Fibroblast of lung (primary cell): ENCODE data around the gene ADCY2. TPM values are rescaled to one million over a fixed set of nuclear protein-coding genes. Genes with fewer than 3 reads are reported as not detected.

ENCODE experiments used
- DNase-seq, 2 donors: peaks; one replicate each; pipeline versions ENCODE4 v3.0.0 to v3.0.0-alpha.2; 2010; ENCODE audit warnings: low read depth in 2 of 2
- H2AFZ ChIP-seq: 2 replicates; pipeline ENCODE4 v1.5.1; 2012; ENCODE audit warnings: low read length, control low read depth, inconsistent platforms
- H3K27ac ChIP-seq: 2 replicates; pipeline ENCODE4 v1.5.1; 2011; ENCODE audit warnings: low read length, control low read depth; ENCODE audit not compliant: insufficient read depth
- H3K27me3 ChIP-seq: 2 replicates; pipeline ENCODE4 v1.5.1; 2011; ENCODE audit warnings: mild to moderate bottlenecking, low read length; ENCODE audit not compliant: control insufficient read depth, insufficient read depth
- H3K36me3 ChIP-seq: 2 replicates; pipeline ENCODE4 v1.5.1; 2011; ENCODE audit warnings: low read length; ENCODE audit not compliant: control insufficient read depth, insufficient read depth
- H3K4me1 ChIP-seq: 2 replicates; pipeline ENCODE4 v1.5.1; 2011; ENCODE audit warnings: low read length; ENCODE audit not compliant: control insufficient read depth, insufficient read depth; ENCODE audit errors: extremely low read depth
- H3K4me2 ChIP-seq: 2 replicates; pipeline ENCODE4 v1.5.1; 2011; ENCODE audit warnings: low read length, control low read depth; ENCODE audit not compliant: insufficient read depth; ENCODE audit errors: extremely low read depth
- H3K4me3 ChIP-seq, 4 experiments: fragments of 200-600 bp in 1 of 4; sonication (generic) in 1 of 4; replicated peaks in 1 of 4; 2 replicates each; pipeline ENCODE4 v1.5.1; 2011 to 2016; ENCODE audit warnings: low read length in 4 of 4, low read depth in 3 of 4, mild to moderate bottlenecking in 3 of 4, control low read depth in 2 of 4, inconsistent platforms in 1 of 4, mixed read lengths in 1 of 4; ENCODE audit not compliant: insufficient read depth in 1 of 4; ENCODE audit errors: control extremely low read depth in 1 of 4
- H3K79me2 ChIP-seq: 2 replicates; pipeline ENCODE4 v1.5.1; 2012; ENCODE audit warnings: mild to moderate bottlenecking, low read length, inconsistent platforms; ENCODE audit not compliant: control insufficient read depth, insufficient read depth
- H3K9ac ChIP-seq: 2 replicates; pipeline ENCODE4 v1.5.1; 2011; ENCODE audit warnings: mild to moderate bottlenecking, low read length, control low read depth; ENCODE audit not compliant: insufficient read depth
- H3K9me3 ChIP-seq: 2 replicates; pipeline ENCODE4 v1.5.1; 2012; ENCODE audit warnings: low read depth, low read length; ENCODE audit not compliant: control insufficient read depth, insufficient read depth
- H4K20me1 ChIP-seq: 2 replicates; pipeline ENCODE4 v1.5.1; 2011; ENCODE audit warnings: low read length; ENCODE audit not compliant: control insufficient read depth, insufficient read depth; ENCODE audit errors: extremely low read depth
- CTCF ChIP-seq, 2 donors: IDR thresholded peaks in 1 of 2; conservative IDR thresholded peaks in 1 of 2; 1 replicate in 1 of 2; 2 replicates in 1 of 2; pipeline ENCODE4 v1.5.1; 2011 to 2012; ENCODE audit warnings: low read length in 2 of 2, control low read depth in 1 of 2, inconsistent platforms in 1 of 2, low read depth in 1 of 2, mild to moderate bottlenecking in 1 of 2
- EZH2 ChIP-seq: IDR thresholded peaks from 2 replicates; pipeline ENCODE4 v1.5.1; 2012; ENCODE audit warnings: low read length, control low read depth, mild to moderate bottlenecking; ENCODE audit errors: missing control alignments
- polyA plus RNA-seq, 2 donors: library from polyadenylated mRNA; depleted of rRNA in 1 of 2; stranded (reverse) in 1 of 2; unstranded in 1 of 2; fragments of >200 nt; gene quantifications; 2 replicates each; pipeline ENCODE4 v1.2.1, GENCODE V29; 2011 to 2012; ENCODE audit warnings: missing spikeins in 1 of 2
- total RNA-seq: library from RNA; depleted of rRNA; stranded (reverse); fragments of >200 nt; gene quantifications from 2 replicates; pipeline ENCODE4 v1.2.1, GENCODE V29; 2014

ADCY2 gene
- total and polyA plus RNA-seq, 2 donors (not counting 1 experiment from before 2014, with no cell fraction given), result under 0.01 to 0.05 TPM

- Histone ChIP-seq H3K27me3 (no peaks in the 10 kb centered on the region), H3K9me3 (no peaks in the 10 kb centered on the region), H4K20me1 (no peaks in the 10 kb centered on the region), H3K27ac (no peak overlapping the region), H3K4me1 (no peaks in the 10 kb centered on the region), H3K79me2 (no peaks in the 10 kb centered on the region), H3K4me3 (no peak overlapping the region), H3K36me3 (no peaks in the 10 kb centered on the region), H2AFZ (no peak overlapping the region), H3K9ac (no peak overlapping the region), H3K4me2 (no peak overlapping the region)
- TF ChIP-seq EZH2 (no peak), CTCF (conservative IDR thresholded peaks at IDR 0.05 in 1 of 2, IDR thresholded peaks at IDR 0.05 in 1 of 2; ENCODE audit: low read depth in 1 of 2, low read length in 2 of 2) (no peak)
- no peak for DNase-seq
Observed at GRCh38 chr5:7492371-7492770, 96.4 kb downstream of the ADCY2 start.

- H3K9ac ChIP-seq, result no peak overlapping the region
- H3K27ac ChIP-seq, result no peak overlapping the region
- H3K36me3 ChIP-seq, result no peaks in the 10 kb centered on the region
- H2AFZ ChIP-seq, result no peak overlapping the region
- H3K4me1 ChIP-seq, result no peaks in the 10 kb centered on the region
- no peak overlapping the region for H3K4me2 ChIP-seq
- no peak overlapping the region for H3K4me3 ChIP-seq
- H3K27me3 ChIP-seq, result no peaks in the 10 kb centered on the region
- DNase-seq, result no peak
- H3K9me3 ChIP-seq, result no peaks in the 10 kb centered on the region
- no peaks in the 10 kb centered on the region for H3K79me2 ChIP-seq
- TF ChIP-seq CTCF (conservative IDR thresholded peaks at IDR 0.05 in 1 of 2, IDR thresholded peaks at IDR 0.05 in 1 of 2; ENCODE audit: low read depth in 1 of 2, low read length in 2 of 2), result no peak
- no peak for TF ChIP-seq EZH2
- no peaks in the 10 kb centered on the region for H4K20me1 ChIP-seq
Observed at GRCh38 chr5:7493081-7493480, 97.1 kb downstream of the ADCY2 start.

- H3K4me1 ChIP-seq, result no peaks in the 10 kb centered on the region
- H3K27me3 ChIP-seq, result no peaks in the 10 kb centered on the region
- DNase-seq, result no peak
- no peak overlapping the region for H3K4me2 ChIP-seq
- H4K20me1 ChIP-seq, result no peaks in the 10 kb centered on the region
- TF ChIP-seq EZH2 (no peak), CTCF (conservative IDR thresholded peaks at IDR 0.05 in 1 of 2, IDR thresholded peaks at IDR 0.05 in 1 of 2; ENCODE audit: low read depth in 1 of 2, low read length in 2 of 2) (no peak)
- no peaks in the 10 kb centered on the region for H3K79me2 ChIP-seq
- H3K9ac ChIP-seq, result no peak overlapping the region
- H3K36me3 ChIP-seq, result no peaks in the 10 kb centered on the region
- no peak overlapping the region for H3K27ac ChIP-seq
- H3K4me3 ChIP-seq, result no peak overlapping the region
- H2AFZ ChIP-seq, result no peak overlapping the region
- no peaks in the 10 kb centered on the region for H3K9me3 ChIP-seq
Observed at GRCh38 chr5:7493622-7494021, 97.7 kb downstream of the ADCY2 start.
